ENCODE results near the gene LACTBL1. TPM values are rescaled to one million over a fixed set of nuclear protein-coding genes. Genes with fewer than 3 reads are reported as not detected.
"Not testable (repeated sequence)": the region's sequence is repeated elsewhere in the genome, so short reads cannot be mapped to it uniquely, and the experiment has no call there.

Gene LACTBL1
- polyA plus RNA-seq, 5 donors: not detected

GRCh38 chr1:22976461-22977243 is 4.0 kb upstream of the LACTBL1 start:
- peak; percentile 35 to 47 for DNase-seq

- DNase-seq: no peak
Observed at GRCh38 chr1:22976127-22976460, 3.4 kb upstream of the LACTBL1 start.

- DNase-seq: no peak
Observed at GRCh38 chr1:22975694-22976093, 3.0 kb upstream of the LACTBL1 start.

- DNase-seq: no peak
Observed at GRCh38 chr1:22971611-22972405, 858 bp downstream of the LACTBL1 start.

- DNase-seq: no peak
Observed at GRCh38 chr1:22971161-22971560, 1.5 kb downstream of the LACTBL1 start.

- no peak for DNase-seq
Observed at GRCh38 chr1:22970096-22970495, 2.6 kb downstream of the LACTBL1 start.

GRCh38 chr1:22969304-22969709 is 3.4 kb downstream of the LACTBL1 start:
- DNase-seq: peak; percentile 49

- no peak for DNase-seq
Observed at GRCh38 chr1:22967833-22968232, 4.8 kb downstream of the LACTBL1 start.

- DNase-seq: no peak
Observed at GRCh38 chr1:22966309-22966708, 6.4 kb downstream of the LACTBL1 start.

- no peak for DNase-seq
Observed at GRCh38 chr1:22963044-22963677, 9.5 kb downstream of the LACTBL1 start.

GRCh38 chr1:22962558-22962957 is 10.1 kb downstream of the LACTBL1 start:
- DNase-seq: no peak

GRCh38 chr1:22959545-22960360 is 12.9 kb downstream of the LACTBL1 start:
- no peak for DNase-seq

- DNase-seq: no peak
Observed at GRCh38 chr1:22958556-22958955, 14.1 kb downstream of the LACTBL1 start.

GRCh38 chr1:22957066-22957465 is 15.6 kb downstream of the LACTBL1 start:
- no peak for DNase-seq

- no peak for DNase-seq
Observed at GRCh38 chr1:22955146-22955545, 17.5 kb downstream of the LACTBL1 start.

- DNase-seq: no peak
Observed at GRCh38 chr1:22953740-22954141, 18.9 kb downstream of the LACTBL1 start.

GRCh38 chr1:22953057-22953739 is 19.5 kb downstream of the LACTBL1 start:
- no peak for DNase-seq

GRCh38 chr1:22952694-22953056 is 20.0 kb downstream of the LACTBL1 start:
- DNase-seq: no peak

GRCh38 chr1:22951796-22952195 is 20.9 kb downstream of the LACTBL1 start:
- no peak for DNase-seq

- DNase-seq: no peak
Observed at GRCh38 chr1:22949822-22950331, 22.8 kb downstream of the LACTBL1 start.

- not testable (repeated sequence) for DNase-seq
Observed at GRCh38 chr1:22945171-22945570, 27.5 kb downstream of the LACTBL1 start.

All from right lung (tissue), 5 donors.